Neural cell (in vitro differentiated cells): ENCODE measurements around the gene JPH2. TPM values are rescaled to one million over a fixed set of nuclear protein-coding genes. Genes with fewer than 3 reads are reported as not detected.

ENCODE experiments used
- H2AFZ ChIP-seq: fragments of 200-600, 300-800 bp; sonication (generic), shearing (Covaris generic); 2 replicates; pipeline ENCODE4 v1.6.0; 2014; ENCODE audit warnings: low read depth, mild to moderate bottlenecking, antibody characterized with exemption, low read length, moderate library complexity
- H3F3A ChIP-seq: fragments of 200-600 bp; shearing (Covaris generic); 2 replicates; pipeline ENCODE4 v1.6.1; 2016; ENCODE audit warnings: mild to moderate bottlenecking, moderate library complexity, mixed read lengths, antibody characterized with exemption, low read length; ENCODE audit not compliant: insufficient read depth, poor library complexity, severe bottlenecking
- H3K27ac ChIP-seq: fragments of 200-600, 300-800 bp; sonication (generic), shearing (Covaris generic); 2 replicates; pipeline ENCODE4 v1.5.1; 2014; ENCODE audit warnings: mild to moderate bottlenecking, low read length, moderate library complexity
- H3K27me3 ChIP-seq: fragments of 300-800, 200-600 bp; sonication (generic), shearing (Covaris generic); 2 replicates; pipeline ENCODE4 v1.6.0; 2014; ENCODE audit warnings: mild to moderate bottlenecking, low read depth, low read length, moderate library complexity; ENCODE audit not compliant: insufficient read depth
- H3K36me3 ChIP-seq: fragments of 300-800, 200-600 bp; sonication (generic), shearing (Covaris generic); 2 replicates; pipeline ENCODE4 v1.5.1; 2014; ENCODE audit warnings: mild to moderate bottlenecking, antibody characterized with exemption, low read length, moderate library complexity; ENCODE audit not compliant: insufficient read depth
- H3K4me2 ChIP-seq: fragments of 300-800, 200-600 bp; sonication (generic), shearing (Covaris generic); 2 replicates; pipeline ENCODE4 v1.6.0; 2014; ENCODE audit warnings: mild to moderate bottlenecking, low read length
- H3K4me3 ChIP-seq: fragments of 300-800, 200-600 bp; sonication (generic), shearing (Covaris generic); 2 replicates; pipeline ENCODE4 v1.5.1; 2014; ENCODE audit warnings: mild to moderate bottlenecking, low read length, moderate library complexity
- H3K79me2 ChIP-seq: fragments of 200-600 bp; shearing (Covaris generic); replicated peaks from 2 replicates; pipeline ENCODE4 v1.6.0; 2014; ENCODE audit warnings: mild to moderate bottlenecking, low read length, moderate library complexity; ENCODE audit not compliant: insufficient read depth
- H3K9ac ChIP-seq: fragments of 300-800, 200-600 bp; sonication (generic), shearing (Covaris generic); 2 replicates; pipeline ENCODE4 v1.6.1; 2016; ENCODE audit warnings: mild to moderate bottlenecking, low read length, mixed read lengths
- H3K9me2 ChIP-seq: fragments of 200-600 bp; shearing (Covaris generic); 2 replicates; pipeline ENCODE4 v1.6.1; 2016; ENCODE audit warnings: mild to moderate bottlenecking, low read length, mixed read lengths; ENCODE audit not compliant: insufficient read depth
- H3K9me3 ChIP-seq: fragments of 200-600, 300-800 bp; sonication (generic), shearing (Covaris generic); 2 replicates; pipeline ENCODE4 v1.6.1; 2016; ENCODE audit warnings: mild to moderate bottlenecking, mixed run types, low read length, moderate library complexity, mixed read lengths
- H4K20me1 ChIP-seq: fragments of 200-600 bp; shearing (Covaris generic); 2 replicates; pipeline ENCODE4 v1.6.1; 2016; ENCODE audit warnings: mild to moderate bottlenecking, mixed run types; ENCODE audit not compliant: insufficient read depth
- CTCF ChIP-seq: fragments of 450-650 bp; IDR thresholded peaks from 2 replicates; pipeline ENCODE4 v1.5.1; 2014; ENCODE audit warnings: antibody characterized with exemption, mild to moderate bottlenecking, moderate library complexity; ENCODE audit not compliant: poor library complexity, severe bottlenecking
- EP300 ChIP-seq: fragments of 450-650 bp; conservative IDR thresholded peaks from 2 replicates; pipeline ENCODE4 v1.6.1; 2014; ENCODE audit warnings: antibody characterized with exemption, mild to moderate bottlenecking, moderate library complexity; ENCODE audit not compliant: poor library complexity, severe bottlenecking
- EZH2 ChIP-seq: fragments of 200-600, 300-800 bp; shearing (Covaris generic), sonication (generic); IDR thresholded peaks from 2 replicates; pipeline ENCODE4 v1.6.1; 2014; ENCODE audit warnings: antibody characterized with exemption, low read length, borderline replicate concordance, mild to moderate bottlenecking; ENCODE audit not compliant: insufficient read depth, poor library complexity, severe bottlenecking
- MXI1 ChIP-seq: fragments of 450-650 bp; conservative IDR thresholded peaks from 2 replicates; pipeline ENCODE4 v1.6.1; 2014; ENCODE audit warnings: antibody characterized with exemption, mild to moderate bottlenecking; ENCODE audit not compliant: poor library complexity, severe bottlenecking
- POLR2AphosphoS5 ChIP-seq: IDR thresholded peaks from 2 replicates; pipeline ENCODE4 v1.6.1; 2012
- RAD21 ChIP-seq: fragments of 450-650 bp; conservative IDR thresholded peaks from 2 replicates; pipeline ENCODE4 v1.6.1; 2014; ENCODE audit warnings: antibody characterized with exemption, mild to moderate bottlenecking, moderate library complexity
- SMC3 ChIP-seq: fragments of 450-650 bp; conservative IDR thresholded peaks from 2 replicates; pipeline ENCODE4 v1.6.1; 2014; ENCODE audit warnings: antibody characterized with exemption, mild to moderate bottlenecking, moderate library complexity; ENCODE audit not compliant: poor library complexity
- TAF1 ChIP-seq: IDR thresholded peaks from 2 replicates; pipeline ENCODE4 v1.6.1; 2012; ENCODE audit warnings: low read depth
- polyA plus RNA-seq: library from polyadenylated mRNA; depleted of rRNA; stranded (reverse); fragments of >200 nt; gene quantifications from 2 replicates; pipeline ENCODE4 v1.2.3, GENCODE V29; 2014
- TF ChIP-seq, protein P1 (sequence below): IDR thresholded peaks from 2 replicates; pipeline ENCODE4 v1.6.1; 2012; ENCODE audit warnings: borderline replicate concordance

Gene JPH2
- polyA plus RNA-seq, 1 donor from 2014 or later, result not detected

GRCh38 chr20:44145131-44145775 is 41.7 kb downstream of the JPH2 start:
- Histone ChIP-seq H3K4me2 (no peak overlapping the region), H3K4me3 (no peak overlapping the region), H3K9me2 (no peaks in the 10 kb centered on the region), H3K36me3 (no peaks in the 10 kb centered on the region), H3K27me3 (no peaks in the 10 kb centered on the region), H3K27ac (no peak overlapping the region), H3K9ac (no peak overlapping the region), H4K20me1 (no peaks in the 10 kb centered on the region), H3K79me2 (no peaks in the 10 kb centered on the region), H3F3A (no peaks in the 10 kb centered on the region), H2AFZ (no peak overlapping the region), H3K9me3 (no peaks in the 10 kb centered on the region)
- TF ChIP-seq CTCF (no peak), SMC3 (no peak), POLR2AphosphoS5 (no peak), MXI1 (no peak), RAD21 (no peak), TAF1 (no peak), EZH2 (no peak), EP300 (no peak)
- TF ChIP-seq, protein P1, sequence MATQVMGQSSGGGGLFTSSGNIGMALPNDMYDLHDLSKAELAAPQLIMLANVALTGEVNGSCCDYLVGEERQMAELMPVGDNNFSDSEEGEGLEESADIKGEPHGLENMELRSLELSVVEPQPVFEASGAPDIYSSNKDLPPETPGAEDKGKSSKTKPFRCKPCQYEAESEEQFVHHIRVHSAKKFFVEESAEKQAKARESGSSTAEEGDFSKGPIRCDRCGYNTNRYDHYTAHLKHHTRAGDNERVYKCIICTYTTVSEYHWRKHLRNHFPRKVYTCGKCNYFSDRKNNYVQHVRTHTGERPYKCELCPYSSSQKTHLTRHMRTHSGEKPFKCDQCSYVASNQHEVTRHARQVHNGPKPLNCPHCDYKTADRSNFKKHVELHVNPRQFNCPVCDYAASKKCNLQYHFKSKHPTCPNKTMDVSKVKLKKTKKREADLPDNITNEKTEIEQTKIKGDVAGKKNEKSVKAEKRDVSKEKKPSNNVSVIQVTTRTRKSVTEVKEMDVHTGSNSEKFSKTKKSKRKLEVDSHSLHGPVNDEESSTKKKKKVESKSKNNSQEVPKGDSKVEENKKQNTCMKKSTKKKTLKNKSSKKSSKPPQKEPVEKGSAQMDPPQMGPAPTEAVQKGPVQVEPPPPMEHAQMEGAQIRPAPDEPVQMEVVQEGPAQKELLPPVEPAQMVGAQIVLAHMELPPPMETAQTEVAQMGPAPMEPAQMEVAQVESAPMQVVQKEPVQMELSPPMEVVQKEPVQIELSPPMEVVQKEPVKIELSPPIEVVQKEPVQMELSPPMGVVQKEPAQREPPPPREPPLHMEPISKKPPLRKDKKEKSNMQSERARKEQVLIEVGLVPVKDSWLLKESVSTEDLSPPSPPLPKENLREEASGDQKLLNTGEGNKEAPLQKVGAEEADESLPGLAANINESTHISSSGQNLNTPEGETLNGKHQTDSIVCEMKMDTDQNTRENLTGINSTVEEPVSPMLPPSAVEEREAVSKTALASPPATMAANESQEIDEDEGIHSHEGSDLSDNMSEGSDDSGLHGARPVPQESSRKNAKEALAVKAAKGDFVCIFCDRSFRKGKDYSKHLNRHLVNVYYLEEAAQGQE, result no peak

DNA sequence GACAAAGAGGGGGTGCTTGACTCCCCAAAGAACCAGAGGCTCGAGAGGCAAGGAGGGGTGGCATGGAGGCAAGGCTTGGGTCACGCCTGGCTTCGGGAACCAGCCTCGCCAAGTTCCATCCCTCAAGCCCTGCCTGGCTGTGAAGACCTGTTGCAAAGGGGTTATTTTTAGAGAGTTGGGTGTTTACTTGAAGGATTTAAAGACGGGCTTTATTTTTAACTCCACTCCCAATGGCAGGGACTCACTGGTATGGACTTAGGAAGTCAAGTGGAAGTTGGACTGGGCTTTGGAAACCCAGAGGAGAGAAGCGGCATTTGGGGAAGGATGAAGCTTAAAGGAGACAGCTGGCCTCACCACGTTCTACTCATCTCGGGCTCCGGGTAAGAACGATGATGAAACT is 43.1 kb downstream of the JPH2 start:
- Histone ChIP-seq H3K27me3 (no peaks in the 10 kb centered on the region), H3K79me2 (no peaks in the 10 kb centered on the region), H3K9ac (no peak overlapping the region), H2AFZ (no peak overlapping the region), H3F3A (no peaks in the 10 kb centered on the region), H3K36me3 (no peaks in the 10 kb centered on the region), H3K9me3 (no peaks in the 10 kb centered on the region), H3K27ac (no peak overlapping the region), H3K9me2 (no peaks in the 10 kb centered on the region), H4K20me1 (no peaks in the 10 kb centered on the region), H3K4me3 (no peak overlapping the region), H3K4me2 (no peak overlapping the region)
- TF ChIP-seq POLR2AphosphoS5 (no peak), TAF1 (no peak), CTCF (no peak), EZH2 (no peak), SMC3 (no peak), EP300 (no peak), RAD21 (no peak), MXI1 (no peak)
- TF ChIP-seq, protein P1, result no peak
